Airway epithelial cell (primary cell): ENCODE measurements around the gene OCIAD1. TPM values are rescaled to one million over a fixed set of nuclear protein-coding genes. Genes with fewer than 3 reads are reported as not detected.

Experiments
- total RNA-seq: library from RNA; depleted of rRNA; stranded (reverse); fragments of >200 nt; gene quantifications from 2 replicates; pipeline ENCODE4 v1.2.3, GENCODE V29; 2015

Gene OCIAD1
- total RNA-seq = 102 and 117 TPM in 2 replicates

GRCh38 chr4:48830706-48831531 lies at the start of gene OCIAD1:
OCIAD1 (plus strand) TSS chr4:48831088; CDS start chr4:48832625, 1,537 bp downstream.

DNA sequence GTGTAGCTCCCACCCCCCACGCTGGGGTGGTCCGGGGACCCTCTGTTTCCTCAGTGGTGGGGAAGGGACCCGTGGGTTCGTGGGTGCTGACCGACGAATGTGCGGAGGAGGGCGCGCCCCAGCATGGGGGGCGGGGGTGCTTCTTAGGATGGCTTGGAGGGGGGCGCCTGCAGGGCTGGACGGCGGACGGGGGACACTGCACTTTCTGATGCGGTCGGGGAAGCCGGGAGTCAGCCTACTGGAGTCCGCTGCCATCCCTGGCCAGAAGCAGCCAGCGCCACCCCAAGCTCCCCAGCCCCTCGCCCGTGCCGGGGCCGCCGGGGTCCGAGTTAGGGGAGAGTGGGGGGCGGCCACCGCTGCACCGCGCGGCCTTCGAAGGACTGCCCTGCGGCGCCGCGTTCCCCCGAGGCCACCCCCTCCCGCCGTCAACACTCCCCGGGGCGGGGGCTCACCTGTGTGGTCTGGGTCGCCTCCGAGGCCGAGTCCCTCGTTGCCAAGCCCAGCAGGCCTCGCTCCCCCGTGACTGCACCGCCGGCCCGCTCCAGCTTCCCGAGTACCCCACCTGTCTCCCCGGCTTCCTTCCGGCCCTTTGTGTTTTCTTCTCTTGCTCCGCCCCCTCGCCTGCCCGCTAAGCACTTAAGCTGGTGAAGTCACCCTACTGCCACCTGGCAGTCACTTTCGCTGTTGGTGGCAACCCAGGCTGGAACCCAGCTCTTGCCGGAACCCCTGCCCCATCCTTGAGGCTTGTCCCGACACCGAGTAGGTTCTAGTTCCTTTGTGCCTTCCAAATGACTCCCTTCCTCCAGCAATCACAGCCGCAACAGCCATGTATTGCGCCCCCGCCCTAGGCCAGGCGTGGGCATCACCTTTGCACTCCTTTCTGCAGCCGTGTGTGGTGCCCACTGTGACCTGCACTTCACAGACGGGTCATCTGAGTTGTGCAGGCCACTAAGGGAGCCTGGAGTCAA lies 75.6 kb downstream of the OCIAD1 start, which contains the start of gene OCIAD2:
TSS of gene OCIAD2 (minus strand) at position 569 of the 968 bp plus-strand sequence. CDS start 2,225 bp downstream, outside the sequence.

Other genes with a start within 250 kb of the OCIAD1 start
- gene FRYL, start 50.8 kb upstream of the OCIAD1 start, total RNA-seq = 47.1 and 51.7 TPM in 2 replicates
- gene OCIAD2, start 75.7 kb downstream of the OCIAD1 start, total RNA-seq = 116 and 147 TPM in 2 replicates
- 9.9 and 10.6 TPM in 2 replicates for gene CWH43, start 155.2 kb downstream of the OCIAD1 start, total RNA-seq